ENCODE measurements around the gene FGD2. TPM values are rescaled to one million over a fixed set of nuclear protein-coding genes. Genes with fewer than 3 reads are reported as not detected.

The FGD2 gene
- total RNA-seq, 4 donors from 2014 or later = 0.39 to 6.2 (median 5.0) TPM

- DNase-seq = no peak
- Histone ChIP-seq H3K4me3 (peak overlapping the region in 2 of 4 donors; percentile 30 to 43), H3K9me3 (no peaks in the 10 kb centered on the region), H3K27ac (peak overlapping the region; percentile 93 to 100 (median 96)), H3K27me3 (no peaks in the 10 kb centered on the region), H3K36me3 (no peaks in the 10 kb centered on the region), H3K4me1 (peaks cover 21 to 25% of the 10 kb centered on the region in 2 donors)
- ATAC-seq = no peak
- TF ChIP-seq CTCF (IDR thresholded peaks at IDR 0.05 in 4 of 5, conservative IDR thresholded peaks at IDR 0.05 in 1 of 5) (no peak), POLR2A (IDR thresholded peaks at IDR 0.05) (peak; percentile 85 to 88)
- in situ Hi-C loops (cut with MboI; ENCODE audit: low sequenced_read_pairs in 4 of 4) = no loop called here
- intact Hi-C loops (cut with DNase I; ENCODE audit: low total_unique reads) = loop anchor here (1.0 to 5.0 kb wide), 2 partner anchors 321 to 381 kb away; partner anchors contain the start of gene CDKN1A
These were observed 6.8 kb upstream of the FGD2 start for GRCh38 chr6:36998723-36999038.

GRCh38 chr6:36999061-36999750, 6.2 kb upstream of the FGD2 start:
- H3K27me3 ChIP-seq = no peaks in the 10 kb centered on the region
- intact Hi-C loops (cut with DNase I; ENCODE audit: low total_unique reads) (loop anchor here (5.0 kb wide), 1 partner anchor 322 kb away; the partner anchor contains the start of gene CDKN1A), in situ Hi-C loops (cut with MboI; ENCODE audit: low sequenced_read_pairs in 4 of 4) (no loop called here)
- H3K9me3 ChIP-seq = no peaks in the 10 kb centered on the region
- TF ChIP-seq POLR2A (IDR thresholded peaks at IDR 0.05) (no peak), CTCF (IDR thresholded peaks at IDR 0.05 in 4 of 5, conservative IDR thresholded peaks at IDR 0.05 in 1 of 5) (no peak)
- no peaks in the 10 kb centered on the region for H3K36me3 ChIP-seq
- peak overlapping the region; percentile 93 to 100 (median 96) for H3K27ac ChIP-seq
- DNase-seq (peak in 1 of 2 donors; percentile 56), ATAC-seq (peak; percentile 11 to 31)
- H3K4me1 ChIP-seq = peaks cover 21 to 25% of the 10 kb centered on the region in 2 donors
- H3K4me3 ChIP-seq = peak overlapping the region in 2 of 4 donors; percentile 30 to 43

GRCh38 chr6:36999751-37000125, 5.7 kb upstream of the FGD2 start:
- no peaks in the 10 kb centered on the region for H3K27me3 ChIP-seq
- no peak for ATAC-seq
- no peaks in the 10 kb centered on the region for H3K36me3 ChIP-seq
- DNase-seq = no peak
- H3K27ac ChIP-seq = peak overlapping the region in 3 of 4 donors; percentile 94 to 100 (median 98)
- H3K4me1 ChIP-seq = peaks cover 21 to 25% of the 10 kb centered on the region in 2 donors
- H3K9me3 ChIP-seq = no peaks in the 10 kb centered on the region
- intact Hi-C loops (cut with DNase I; ENCODE audit: low total_unique reads) = loop anchor here (5.0 kb wide), 1 partner anchor 322 kb away; the partner anchor contains the start of gene CDKN1A
- TF ChIP-seq CTCF (IDR thresholded peaks at IDR 0.05 in 4 of 5, conservative IDR thresholded peaks at IDR 0.05 in 1 of 5) = no peak
- TF ChIP-seq POLR2A (IDR thresholded peaks at IDR 0.05) = no peak
- no peak overlapping the region for H3K4me3 ChIP-seq
- in situ Hi-C loops (cut with MboI; ENCODE audit: low sequenced_read_pairs in 4 of 4) = loop anchor here in 3 of 4 donors (25.0 kb wide), 2 partner anchors 112 to 237 kb away; partner anchors contain the start of gene C6orf89 (in 1 of the 3)

GRCh38 chr6:37004044-37004980, 1.1 kb upstream of the FGD2 start:
- Histone ChIP-seq H3K4me3 (no peak overlapping the region), H3K9me3 (no peaks in the 10 kb centered on the region), H3K36me3 (no peaks in the 10 kb centered on the region), H3K27me3 (no peaks in the 10 kb centered on the region), H3K27ac (no peak overlapping the region), H3K4me1 (peaks cover 0 to 1% of the 10 kb centered on the region in 2 donors)
- in situ Hi-C loops (cut with MboI; ENCODE audit: low sequenced_read_pairs in 4 of 4) (loop anchor here in 3 of 4 donors (25.0 kb wide), 2 partner anchors 117 to 242 kb away; partner anchors contain the start of gene C6orf89 (in 1 of the 3)), intact Hi-C loops (cut with DNase I; ENCODE audit: low total_unique reads) (no loop called here)
- TF ChIP-seq CTCF (IDR thresholded peaks at IDR 0.05 in 4 of 5, conservative IDR thresholded peaks at IDR 0.05 in 1 of 5) = no peak
- TF ChIP-seq POLR2A (IDR thresholded peaks at IDR 0.05) = no peak
- ATAC-seq = no peak
- no peak for DNase-seq

Measured in gastrocnemius medialis (tissue), 4 donors.